Activated CD8-positive, alpha-beta memory T cell treated with anti-CD3 and anti-CD28 coated beads, Interleukin-2, amount 50 U/mL, for 24 hours (primary cell): Measurements from ENCODE around the gene ACHE.
A peak's percentile ranks its signal among the peaks of the same experiment; 100 is the strongest.

Experiments used
- DNase-seq: peaks from one replicate; pipeline ENCODE4 v3.0.0-alpha.2; 2020; ENCODE audit errors: extremely low read depth

The ACHE gene

GRCh38 chr7:100884736-100885439 is 10.8 kb downstream of the ACHE start:
- no peak for DNase-seq

DNA sequence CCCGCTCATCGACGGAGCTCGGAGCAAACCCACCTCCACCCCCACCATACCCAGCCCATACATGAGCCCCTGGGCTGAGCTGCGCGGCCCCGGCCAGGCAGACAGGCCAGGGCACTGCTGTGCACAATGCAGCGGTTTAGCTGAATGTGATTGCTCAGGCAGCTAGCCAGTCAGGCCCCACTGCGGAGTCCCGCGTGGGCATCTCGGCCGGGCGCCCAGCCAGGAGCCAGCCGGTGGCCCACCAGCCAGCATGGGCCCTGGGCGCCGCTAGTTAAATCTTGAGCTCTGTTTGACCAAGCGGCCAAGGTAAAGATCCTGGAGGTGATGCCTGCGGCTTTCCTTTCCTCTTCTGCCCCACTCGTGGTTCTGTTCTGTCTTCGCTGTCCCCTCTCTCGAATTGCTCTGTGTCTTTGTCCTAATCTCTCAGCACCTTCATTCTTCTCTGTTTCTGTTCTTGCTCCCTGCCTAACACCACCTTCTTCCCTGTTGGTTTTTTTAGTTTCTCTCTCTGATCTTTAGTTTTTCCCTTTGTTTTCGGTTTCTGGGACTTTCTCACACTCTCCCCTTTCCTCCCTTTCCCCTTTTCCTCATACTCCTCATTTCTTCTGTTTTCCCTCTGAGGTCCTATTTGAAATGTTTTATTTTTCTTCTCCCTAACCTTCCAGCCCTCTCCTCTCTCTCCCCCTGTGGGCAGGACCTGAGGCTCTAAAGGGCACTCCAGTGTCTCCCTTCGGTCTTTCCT is 12.7 kb downstream of the ACHE start:
- DNase-seq, result no peak

GRCh38 chr7:100882201-100882600 is 13.5 kb downstream of the ACHE start:
- DNase-seq, result no peak

- no peak for DNase-seq
Measured at GRCh38 chr7:100881136-100881535, 14.6 kb downstream of the ACHE start.

- no peak for DNase-seq
Measured at GRCh38 chr7:100880645-100881044, 15.0 kb downstream of the ACHE start.

DNA sequence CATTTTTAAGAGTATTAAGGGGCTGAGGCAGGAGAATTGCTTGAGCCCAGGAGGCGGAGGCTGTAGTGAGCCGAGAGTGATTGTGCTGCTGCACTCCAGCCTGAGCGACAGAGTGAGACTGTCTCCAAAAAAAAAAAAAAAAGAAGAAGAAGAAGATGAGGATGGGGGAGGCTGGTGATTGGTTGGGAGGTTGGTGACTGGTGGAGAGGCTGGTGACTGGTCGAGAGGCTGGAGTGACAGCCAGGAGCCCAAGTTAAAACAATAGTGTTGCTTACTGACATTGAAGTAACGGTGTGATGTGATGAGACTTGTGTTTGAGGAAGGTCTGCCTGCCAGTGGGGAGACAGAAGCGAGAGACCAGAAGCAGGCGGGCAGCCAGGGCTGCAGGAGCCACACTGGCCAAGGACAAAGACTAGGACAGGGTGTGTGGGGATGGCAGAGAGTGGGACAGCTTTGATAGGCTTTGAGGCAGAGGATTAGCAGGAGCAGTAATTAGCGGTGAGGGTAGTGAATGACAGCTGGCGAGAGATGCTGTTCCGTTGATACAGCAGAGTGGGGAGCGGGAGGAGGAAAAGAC is 15.9 kb downstream of the ACHE start:
- no peak for DNase-seq

DNA sequence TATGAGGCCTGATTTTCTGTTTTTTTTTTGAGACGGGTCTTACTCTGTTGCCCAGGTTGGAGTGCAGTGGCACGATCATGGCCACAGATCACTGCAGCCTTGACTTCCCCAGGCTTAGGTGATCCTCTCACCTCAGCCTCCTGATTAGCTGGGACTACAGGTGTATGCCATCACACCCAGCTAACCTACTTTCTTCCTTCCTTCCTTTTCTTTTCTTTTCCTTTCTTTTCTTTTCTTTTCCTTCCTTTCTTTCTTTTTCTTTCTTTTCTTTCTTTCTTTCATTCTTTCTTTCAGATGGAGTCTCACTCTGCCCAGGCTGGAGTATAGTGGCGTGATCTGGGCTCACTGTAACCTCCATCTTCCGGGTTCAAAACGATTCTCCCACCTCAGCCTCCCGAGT is 17.0 kb downstream of the ACHE start:
- no peak for DNase-seq

- no peak for DNase-seq
Measured at GRCh38 chr7:100878013-100878412, 17.7 kb downstream of the ACHE start.

DNA sequence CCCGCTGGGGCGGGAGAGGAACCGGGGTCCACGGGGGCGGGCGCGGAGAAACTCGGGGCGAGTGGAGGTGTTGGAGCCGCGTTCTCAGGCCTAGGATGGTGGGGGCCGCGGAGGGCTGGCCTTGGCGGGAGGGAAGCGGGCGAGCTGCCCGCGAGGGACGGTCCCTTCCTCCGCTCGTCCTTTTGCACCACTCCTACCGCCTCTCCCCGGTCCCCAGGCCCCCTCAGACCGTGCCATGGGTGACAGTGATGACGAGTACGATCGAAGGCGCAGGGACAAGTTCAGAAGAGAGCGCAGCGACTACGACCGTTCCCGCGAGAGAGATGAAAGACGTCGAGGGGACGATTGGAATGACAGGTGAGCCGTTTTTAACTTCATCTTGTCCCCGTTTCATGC is 20.3 kb downstream of the ACHE start:
- no peak for DNase-seq

GRCh38 chr7:100874577-100875355 is 20.9 kb downstream of the ACHE start, which contains the start of gene SRRT:
TSS of gene SRRT (plus strand) at chr7:100875103. CDS start at chr7:100875591, 488 bp downstream.
- peak; percentile 94 for DNase-seq

DNA sequence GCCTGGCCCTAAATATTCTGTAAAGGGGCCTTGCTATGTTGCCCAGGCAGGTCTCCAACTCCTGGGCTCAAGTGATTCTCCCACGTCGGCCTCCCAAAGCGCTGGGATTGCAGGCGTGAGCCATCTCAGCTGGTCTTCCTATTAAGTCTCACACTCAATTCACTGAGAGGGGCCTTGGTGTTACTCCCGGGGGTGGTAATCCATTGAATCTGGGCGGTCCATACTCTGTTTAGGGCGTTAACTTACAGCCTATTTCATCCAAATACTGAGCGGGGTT is 21.4 kb downstream of the ACHE start:
- DNase-seq, result no peak

DNA sequence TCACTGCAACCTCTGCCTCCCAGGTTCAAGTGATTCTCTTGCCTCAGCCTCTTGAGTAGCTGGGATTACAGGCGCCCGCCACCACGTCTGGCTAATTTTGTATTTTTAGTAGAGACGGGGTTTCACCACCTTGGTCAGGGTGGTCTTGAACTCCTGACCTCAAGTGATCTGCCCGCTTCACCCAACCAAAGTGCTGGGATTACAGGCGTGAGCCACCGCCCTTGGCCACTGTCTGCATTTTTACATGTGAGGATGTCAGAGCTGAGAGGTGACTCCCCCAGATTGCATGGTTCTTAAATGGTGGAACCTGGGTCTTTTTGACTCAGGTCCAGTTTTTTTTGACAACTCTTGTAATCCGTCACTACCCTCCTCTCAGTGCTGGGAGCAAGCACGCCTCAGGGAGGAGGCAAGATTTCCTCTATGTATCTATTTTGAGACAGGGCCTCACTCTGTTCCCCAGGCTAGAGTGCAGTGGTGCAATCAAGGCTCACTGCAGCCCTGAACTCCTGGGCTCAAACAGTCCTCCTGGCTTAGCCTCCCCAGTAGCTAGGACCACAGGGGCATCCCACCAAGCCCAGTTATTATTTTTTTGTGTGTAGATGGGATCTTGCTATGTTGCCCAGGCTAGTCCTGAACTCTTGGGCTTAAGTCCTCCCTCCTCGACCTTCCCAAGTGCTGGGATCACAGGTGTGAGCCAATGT is 21.9 kb downstream of the ACHE start:
- no peak for DNase-seq

GRCh38 chr7:100867776-100868485 is 27.8 kb downstream of the ACHE start:
- no peak for DNase-seq

GRCh38 chr7:100867040-100867775 is 28.5 kb downstream of the ACHE start, which contains the start of gene TRIP6:
TSS of gene TRIP6 (plus strand) at chr7:100867387. CDS start at chr7:100867498, 111 bp downstream.
- no peak for DNase-seq

DNA sequence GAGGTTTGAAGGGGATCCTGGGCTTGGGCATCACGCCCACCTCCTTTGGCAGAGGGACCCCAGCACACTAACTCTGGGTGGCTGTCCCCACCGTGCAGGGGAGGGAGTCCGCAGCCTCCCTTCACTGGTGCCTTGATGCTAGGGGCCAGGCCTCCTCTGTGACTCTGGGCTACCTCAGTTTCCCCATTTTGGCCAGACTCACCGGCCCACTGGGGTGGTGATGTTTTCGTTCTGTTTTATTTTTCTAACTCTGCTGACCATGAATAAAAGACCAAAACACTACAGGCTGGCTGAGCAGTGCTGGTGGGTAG is 29.0 kb downstream of the ACHE start:
- no peak for DNase-seq

DNA sequence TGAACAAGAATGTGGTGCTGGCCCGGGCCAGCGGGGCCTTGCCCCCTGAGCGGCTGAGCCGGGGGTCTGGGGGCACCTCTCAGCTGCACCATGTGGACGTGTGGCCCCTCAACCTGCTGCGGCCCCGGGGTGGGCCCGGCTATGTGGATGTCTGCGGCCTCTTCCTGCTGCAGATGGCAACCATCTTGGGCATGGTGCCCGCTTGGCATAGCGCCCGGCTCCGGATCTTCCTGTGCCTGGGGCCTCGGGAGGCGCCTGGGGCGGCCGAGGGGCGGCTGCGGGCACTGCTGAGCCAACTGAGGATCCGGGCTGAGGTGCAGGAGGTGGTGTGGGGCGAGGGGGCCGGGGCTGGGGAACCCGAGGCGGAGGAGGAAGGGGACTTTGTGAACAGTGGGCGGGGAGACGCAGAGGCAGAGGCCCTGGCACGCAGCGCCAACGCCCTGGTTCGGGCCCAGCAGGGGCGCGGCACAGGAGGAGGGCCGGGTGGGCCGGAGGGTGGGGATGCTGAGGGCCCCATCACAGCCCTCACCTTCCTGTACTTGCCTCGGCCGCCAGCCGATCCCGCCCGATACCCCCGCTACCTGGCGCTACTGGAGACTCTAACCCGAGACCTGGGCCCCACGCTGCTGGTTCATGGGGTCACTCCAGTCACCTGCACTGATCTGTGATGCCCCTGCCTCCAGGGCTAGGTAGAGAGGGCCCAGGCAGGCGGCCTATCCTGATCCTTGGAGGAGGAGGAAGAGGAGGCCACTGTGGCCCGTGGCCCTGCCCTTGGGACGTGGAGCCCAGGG is 29.6 kb downstream of the ACHE start:
- no peak for DNase-seq

DNA sequence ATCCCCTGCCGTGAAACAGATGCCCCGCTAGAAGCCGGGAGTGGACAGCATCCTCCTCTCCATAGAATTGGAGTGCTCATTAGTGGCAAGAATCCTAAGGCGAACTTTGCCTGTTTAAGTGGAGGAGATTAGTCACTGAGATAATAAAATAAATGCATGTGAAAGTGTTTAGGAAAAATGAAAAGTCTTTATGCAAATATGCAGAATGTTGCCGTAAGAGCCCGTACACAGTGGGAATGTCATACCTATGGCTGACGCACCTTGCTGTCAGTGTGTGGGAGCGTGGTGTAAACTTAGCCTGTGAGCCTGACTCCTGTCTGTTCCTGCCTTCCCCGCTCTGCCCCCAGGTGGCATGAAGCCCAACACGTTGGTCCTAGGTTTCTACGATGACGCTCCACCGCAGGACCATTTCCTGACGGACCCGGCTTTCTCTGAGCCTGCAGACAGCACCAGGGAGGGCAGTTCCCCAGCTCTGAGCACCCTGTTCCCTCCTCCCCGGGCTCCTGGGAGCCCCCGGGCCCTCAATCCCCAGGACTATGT is 30.2 kb downstream of the ACHE start:
- no peak for DNase-seq

- DNase-seq, result no peak
Measured at GRCh38 chr7:100864263-100864845, 31.3 kb downstream of the ACHE start.

DNA sequence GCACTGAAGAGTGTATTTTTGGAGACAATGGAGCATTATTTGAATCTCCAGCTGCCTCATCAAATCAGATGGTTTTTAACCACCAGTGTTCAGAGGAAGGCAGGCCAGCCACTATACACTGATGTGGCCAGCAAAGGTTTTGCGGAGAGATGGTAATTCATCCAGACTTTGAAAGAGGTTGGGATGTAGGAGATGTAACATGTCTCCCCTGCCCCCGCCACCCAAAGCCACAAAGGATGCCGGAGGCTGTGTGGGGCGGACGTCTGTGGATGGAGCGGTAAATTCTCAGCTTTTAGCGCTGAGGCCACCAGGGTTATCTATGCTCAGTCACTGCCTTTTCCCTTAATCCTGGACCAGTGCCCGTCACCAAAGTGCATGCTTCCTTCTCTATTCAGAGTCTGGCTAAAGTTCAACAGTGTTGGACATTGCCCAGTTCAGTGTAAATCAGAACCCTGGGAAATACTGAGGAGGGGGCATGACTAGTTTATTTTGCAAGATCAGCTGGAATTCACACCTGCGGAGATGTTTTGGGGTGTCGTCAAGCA is 32.2 kb downstream of the ACHE start:
- no peak for DNase-seq
